K562 (cell line): ENCODE measurements around the gene TPPP. TPM values are rescaled to one million over a fixed set of nuclear protein-coding genes. Genes with fewer than 3 reads are reported as not detected.

Experiments
- ARHGAP35 ChIP-seq: fragments of 450-650 bp; IDR thresholded peaks from 2 replicates; pipeline ENCODE4 v1.6.1; 2018; ENCODE audit not compliant: partially characterized antibody
- ATF4 ChIP-seq: fragments of 450-650 bp; formaldehyde crosslinking; IDR thresholded peaks from 2 replicates; pipeline ENCODE4 v1.4.0; 2022; ENCODE audit warnings: mild to moderate bottlenecking, moderate library complexity
- CTCF ChIP-seq, 3 experiments: IDR thresholded peaks in 2 of 3; conservative IDR thresholded peaks in 1 of 3; 2 replicates each; pipeline ENCODE4 v1.5.1; 2011 to 2012; ENCODE audit warnings: low read length in 3 of 3, mild to moderate bottlenecking in 3 of 3, control low read depth in 2 of 3, improper control_type of control experiment in 1 of 3, inconsistent platforms in 1 of 3, low read depth in 1 of 3, mixed read lengths in 1 of 3, moderate library complexity in 1 of 3; ENCODE audit not compliant: insufficient read depth in 2 of 3
- GMEB1 ChIP-seq: fragments of 250-450 bp; sonication (Bioruptor Pico); IDR thresholded peaks from 2 replicates; pipeline ENCODE4 v1.4.0; 2020; ENCODE audit warnings: mild to moderate bottlenecking
- HMG20A ChIP-seq: fragments of 450-650 bp; formaldehyde crosslinking; conservative IDR thresholded peaks from 2 replicates; pipeline ENCODE4 v1.4.0; 2020; ENCODE audit warnings: mild to moderate bottlenecking, mixed read lengths
- MTF1 ChIP-seq: fragments of 250-450 bp; sonication (Bioruptor Pico); IDR thresholded peaks from 2 replicates; pipeline ENCODE4 v1.9.0; 2021; ENCODE audit warnings: moderate library complexity, mild to moderate bottlenecking, inconsistent platforms, borderline replicate concordance
- PHF8 ChIP-seq: fragments of 200-600 bp; sonication (generic); IDR thresholded peaks from 2 replicates; pipeline ENCODE4 v1.6.1; 2012; ENCODE audit warnings: mixed run types, mild to moderate bottlenecking, inconsistent platforms, low read length, moderate library complexity, borderline replicate concordance
- PPARD ChIP-seq: fragments of 250-450 bp; sonication (Bioruptor Pico); IDR thresholded peaks from 2 replicates; pipeline ENCODE4 v1.8.0; 2022; ENCODE audit warnings: inconsistent platforms, mild to moderate bottlenecking, moderate library complexity
- SIRT6 ChIP-seq: IDR thresholded peaks from one replicate; pipeline ENCODE4 v1.6.1; 2012; ENCODE audit warnings: low read depth, mild to moderate bottlenecking, control low read depth, inconsistent platforms, low read length, moderate library complexity
- SMAD3 ChIP-seq: fragments of 450-650 bp; formaldehyde crosslinking; conservative IDR thresholded peaks from 2 replicates; pipeline ENCODE4 v1.4.0; 2020; ENCODE audit warnings: mild to moderate bottlenecking
- YBX1 ChIP-seq: fragments of 450-650 bp; IDR thresholded peaks from 2 replicates; pipeline ENCODE4 v1.7.1; 2016; ENCODE audit warnings: mild to moderate bottlenecking
- ZBTB7A ChIP-seq: IDR thresholded peaks from 2 replicates; pipeline ENCODE4 v1.6.1; 2011; ENCODE audit warnings: low read depth, mild to moderate bottlenecking, low read length, moderate library complexity, borderline replicate concordance; ENCODE audit not compliant: control insufficient read depth
- ZNF175 ChIP-seq: fragments of 200-800 bp; sonication (Bioruptor generic); IDR thresholded peaks from 2 replicates; pipeline ENCODE4 v1.6.1; 2016; ENCODE audit warnings: low read depth, mild to moderate bottlenecking, missing genetic modification characterization, missing compliant biosample characterization
- ZNF3 ChIP-seq: fragments of 250-450 bp; sonication (Bioruptor Pico); IDR thresholded peaks from 2 replicates; pipeline ENCODE4 v1.5.0; 2021; ENCODE audit warnings: mild to moderate bottlenecking, moderate library complexity
- ZNF511 ChIP-seq: sonication (generic); formaldehyde crosslinking; IDR thresholded peaks from 2 replicates; pipeline ENCODE4 v1.8.0; 2022; ENCODE audit warnings: mild to moderate bottlenecking, missing genetic modification reagents
- ZNF551 ChIP-seq: fragments of 250-450 bp; sonication (Bioruptor Pico); IDR thresholded peaks from 2 replicates; pipeline ENCODE4 v1.5.0; 2021; ENCODE audit warnings: mild to moderate bottlenecking, moderate library complexity
- polyA plus RNA-seq, 8 experiments: library from polyadenylated mRNA; depleted of rRNA in 4 of 8; stranded (reverse) in 5 of 8; unstranded in 3 of 8; fragments of >200 nt; fragmentation: Nextera tagmentation in 2 of 8; fragmentation: Illumina TruSeq in 1 of 8; extraction: Ambion mirVana in 2 of 8; extraction: Trizol in 1 of 8; gene quantifications; 2 replicates each; pipeline versions ENCODE4 v1.2.1 to v1.2.3, GENCODE V29; 2011 to 2014; ENCODE audit warnings: inconsistent platforms in 1 of 8, missing spikeins in 1 of 8
- total RNA-seq, 7 experiments: library from RNA; depleted of rRNA in 6 of 7; stranded (reverse); fragments of >200 nt in 6 of 7; fragmentation: Illumina TruSeq in 2 of 7; extraction: Trizol in 2 of 7; gene quantifications; 2 replicates each; pipeline versions ENCODE4 v1.2.1 to v1.2.3, GENCODE V29; 2011 to 2021; ENCODE audit warnings: low replicate concordance in 1 of 7

TPPP gene
- total and polyA plus RNA-seq, 9 of the 15 experiments (the other 6 are each of a cell fraction or from before 2014, with no cell fraction given), result 0.01 to 0.07 (median 0.03) TPM; not detected in 6

GRCh38 chr5:611731-612486 lies 81.2 kb downstream of the TPPP start, which contains the start of gene CEP72 (continued):
- TF ChIP-seq ZNF511 (CRISPR knock-in tag) (no peak), ZNF551 (CRISPR knock-in tag) (no peak), GMEB1 (CRISPR knock-in tag) (no peak), HMG20A (CRISPR knock-in tag) (no peak), MTF1 (no peak), ZNF3 (CRISPR knock-in tag) (no peak), ZNF175 (CRISPR knock-in tag) (no peak), CTCF (IDR thresholded peaks at IDR 0.05 in 2 of 3, conservative IDR thresholded peaks at IDR 0.05 in 1 of 3; ENCODE audit: insufficient read depth in 2 of 3, low read depth in 1 of 3, low read length in 3 of 3) (no peak), YBX1 (no peak), SMAD3 (CRISPR knock-in tag) (0 out of 2 replicates have a peak, but pooled peaks have one; percentile 12), SIRT6 (no peak), ARHGAP35 (no peak), ATF4 (CRISPR knock-in tag) (no peak), PHF8 (peak; percentile 58; the same call in 1 of the 2 replicates), ZBTB7A (peak; percentile 79), PPARD (CRISPR knock-in tag) (no peak)
